Endodermal cell (in vitro differentiated cells): Measurements from ENCODE around the gene NNT. TPM values are rescaled to one million over a fixed set of nuclear protein-coding genes. Genes with fewer than 3 reads are reported as not detected.

ENCODE experiments used
- DNase-seq: peaks from one replicate; pipeline ENCODE4 v3.0.0-alpha.2; 2017
- H3K27ac ChIP-seq: 2 replicates; pipeline ENCODE4 v1.5.1; 2013; ENCODE audit warnings: mild to moderate bottlenecking, low read depth, low read length, moderate library complexity
- H3K27me3 ChIP-seq: 2 replicates; pipeline ENCODE4 v1.6.1; 2013; ENCODE audit warnings: mild to moderate bottlenecking, low read length, moderate library complexity; ENCODE audit not compliant: insufficient read depth, control insufficient read depth, poor library complexity, severe bottlenecking
- H3K36me3 ChIP-seq: 2 replicates; pipeline ENCODE4 v1.7.0; 2013; ENCODE audit warnings: mild to moderate bottlenecking, low read length, moderate library complexity; ENCODE audit not compliant: control insufficient read depth, insufficient read depth
- H3K4me1 ChIP-seq: one replicate; pipeline ENCODE4 v1.7.0; 2013; ENCODE audit warnings: low read length; ENCODE audit not compliant: control insufficient read depth, insufficient read depth
- H3K4me3 ChIP-seq: 2 replicates; pipeline ENCODE4 v1.5.1; 2013; ENCODE audit warnings: mild to moderate bottlenecking, low read length, moderate library complexity
- H3K9ac ChIP-seq: 2 replicates; pipeline ENCODE4 v1.6.1; 2013; ENCODE audit warnings: mild to moderate bottlenecking, low read length, moderate library complexity; ENCODE audit not compliant: poor library complexity, severe bottlenecking; ENCODE audit errors: extremely low read depth
- H3K9me3 ChIP-seq: 2 replicates; pipeline ENCODE4 v1.6.1; 2013; ENCODE audit warnings: mild to moderate bottlenecking, low read length, moderate library complexity; ENCODE audit not compliant: control insufficient read depth
- H3K27ac Mint-ChIP-seq: 2 replicates; pipeline ENCODE4 v1.8.0; 2020; ENCODE audit warnings: mixed read lengths
- H3K27me3 Mint-ChIP-seq: 2 replicates; pipeline ENCODE4 v1.8.0; 2021; ENCODE audit warnings: mild to moderate bottlenecking, mixed read lengths; ENCODE audit not compliant: insufficient read depth
- H3K36me3 Mint-ChIP-seq: 2 replicates; pipeline ENCODE4 v1.8.0; 2020; ENCODE audit warnings: low read depth, mixed read lengths
- H3K4me1 Mint-ChIP-seq: 2 replicates; pipeline ENCODE4 v1.8.0; 2020; ENCODE audit warnings: mixed read lengths
- H3K4me3 Mint-ChIP-seq: 2 replicates; pipeline ENCODE4 v1.8.0; 2020; ENCODE audit warnings: mild to moderate bottlenecking, moderate library complexity, mixed read lengths
- H3K9me3 Mint-ChIP-seq: 2 replicates; pipeline ENCODE4 v1.8.0; 2020; ENCODE audit warnings: mild to moderate bottlenecking, mixed read lengths
- WGBS, 2 experiments: methylation state at CpG; one replicate each; pipeline versions ENCODE4 v1.1.5 to v1.1.7; 2013; ENCODE audit warnings: missing lambda C conversion rate in 2 of 2, mixed read lengths in 1 of 2; ENCODE audit not compliant: insufficient coverage in 1 of 2, insufficient read length in 1 of 2; 5-methylcytosine and 5-hydroxymethylcytosine counted together
- total RNA-seq, 2 donors: library from RNA; stranded (reverse); fragmentation: NEBNext Ultra II Directional in 1 of 2; extraction: Animal tissue kit (Norgen Biotek cat#: 25700) in 1 of 2; gene quantifications; 2 replicates in 1 of 2; 3 replicates in 1 of 2; pipeline ENCODE4 v1.2.1, GENCODE V29; 2021
- TF ChIP-seq, protein P1 (sequence below): fragments of 200-600 bp; sonication (generic); conservative IDR thresholded peaks from 2 replicates; pipeline ENCODE4 v1.5.0; 2021; ENCODE audit warnings: antibody characterized with exemption, mild to moderate bottlenecking

The NNT gene
- total RNA-seq, 2 donors from 2014 or later: 27.5 to 27.9 TPM

DNA sequence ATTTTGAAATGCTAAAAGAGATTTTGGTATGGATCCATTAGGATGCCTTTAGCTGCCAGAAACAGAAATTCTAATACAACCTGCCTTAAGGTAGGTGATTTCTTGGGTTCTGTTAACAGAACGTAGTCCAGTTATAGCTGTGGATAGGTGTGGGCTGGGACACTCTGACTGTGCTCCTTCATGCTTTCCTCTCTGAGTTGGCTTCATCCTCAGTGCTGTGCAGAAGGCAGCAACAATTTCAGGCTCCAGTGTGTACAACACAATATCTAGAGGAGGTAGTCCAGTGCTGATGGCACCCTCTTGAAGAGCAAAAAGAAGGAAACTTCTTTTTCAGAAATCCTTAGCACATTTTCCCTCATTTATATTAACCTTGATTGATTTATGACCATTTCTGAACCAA lies 34.4 kb downstream of the NNT start:
- no peak overlapping the region for H3K9ac ChIP-seq
- Mint-ChIP-seq H3K36me3 (peaks cover 4% of the 10 kb centered on the region), H3K4me1 (peaks cover 2% of the 10 kb centered on the region), H3K27ac (no peak overlapping the region), H3K4me3 (no peak overlapping the region), H3K27me3 (no peaks in the 10 kb centered on the region), H3K9me3 (no peaks in the 10 kb centered on the region)
- no peak overlapping the region for H3K4me3 ChIP-seq
- no peak for DNase-seq
- no peaks in the 10 kb centered on the region for H3K27me3 ChIP-seq
- TF ChIP-seq, protein P1, sequence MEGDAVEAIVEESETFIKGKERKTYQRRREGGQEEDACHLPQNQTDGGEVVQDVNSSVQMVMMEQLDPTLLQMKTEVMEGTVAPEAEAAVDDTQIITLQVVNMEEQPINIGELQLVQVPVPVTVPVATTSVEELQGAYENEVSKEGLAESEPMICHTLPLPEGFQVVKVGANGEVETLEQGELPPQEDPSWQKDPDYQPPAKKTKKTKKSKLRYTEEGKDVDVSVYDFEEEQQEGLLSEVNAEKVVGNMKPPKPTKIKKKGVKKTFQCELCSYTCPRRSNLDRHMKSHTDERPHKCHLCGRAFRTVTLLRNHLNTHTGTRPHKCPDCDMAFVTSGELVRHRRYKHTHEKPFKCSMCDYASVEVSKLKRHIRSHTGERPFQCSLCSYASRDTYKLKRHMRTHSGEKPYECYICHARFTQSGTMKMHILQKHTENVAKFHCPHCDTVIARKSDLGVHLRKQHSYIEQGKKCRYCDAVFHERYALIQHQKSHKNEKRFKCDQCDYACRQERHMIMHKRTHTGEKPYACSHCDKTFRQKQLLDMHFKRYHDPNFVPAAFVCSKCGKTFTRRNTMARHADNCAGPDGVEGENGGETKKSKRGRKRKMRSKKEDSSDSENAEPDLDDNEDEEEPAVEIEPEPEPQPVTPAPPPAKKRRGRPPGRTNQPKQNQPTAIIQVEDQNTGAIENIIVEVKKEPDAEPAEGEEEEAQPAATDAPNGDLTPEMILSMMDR: no peak
- no peaks in the 10 kb centered on the region for H3K9me3 ChIP-seq
- H3K4me1 ChIP-seq: peaks cover 3% of the 10 kb centered on the region
- no peak overlapping the region for H3K27ac ChIP-seq
- peaks cover 11% of the 10 kb centered on the region for H3K36me3 ChIP-seq
- 93 to 100% methylated on average over 1 of the region's 1 CpG for WGBS, 2 experiments

DNA sequence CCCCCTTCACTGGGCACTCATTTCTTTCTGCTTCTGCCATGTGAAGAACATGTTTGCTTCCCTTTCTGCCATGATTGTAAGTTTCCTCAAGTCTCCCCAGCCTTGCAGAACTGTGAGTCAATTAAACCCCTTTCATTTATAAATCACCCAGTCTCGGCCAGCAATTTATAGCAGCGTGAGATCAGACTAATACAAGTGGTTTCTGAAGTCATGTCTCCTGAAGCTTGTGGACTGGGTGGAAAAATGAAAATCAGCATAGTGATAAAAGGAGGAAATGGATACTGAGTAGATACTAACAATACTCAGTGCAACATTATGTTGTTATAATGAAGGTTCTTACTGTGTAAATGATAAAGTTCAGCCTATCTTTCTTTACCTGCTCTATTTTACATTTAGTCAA lies 35.1 kb downstream of the NNT start:
- DNase-seq: no peak
- peaks cover 3% of the 10 kb centered on the region for H3K36me3 Mint-ChIP-seq

GRCh38 chr5:43638546-43638945 lies 35.6 kb downstream of the NNT start:
- H3K4me1 Mint-ChIP-seq: no peaks in the 10 kb centered on the region
- Histone ChIP-seq H3K36me3 (peaks cover 11% of the 10 kb centered on the region), H3K9ac (no peak overlapping the region), H3K27ac (no peak overlapping the region), H3K9me3 (no peaks in the 10 kb centered on the region), H3K27me3 (no peaks in the 10 kb centered on the region), H3K4me1 (no peaks in the 10 kb centered on the region), H3K4me3 (no peak overlapping the region)
- no peaks in the 10 kb centered on the region for H3K9me3 Mint-ChIP-seq
- no peak overlapping the region for H3K27ac Mint-ChIP-seq
- no peaks in the 10 kb centered on the region for H3K36me3 Mint-ChIP-seq
- no peak overlapping the region for H3K4me3 Mint-ChIP-seq
- H3K27me3 Mint-ChIP-seq: no peaks in the 10 kb centered on the region
- DNase-seq: no peak
- TF ChIP-seq, protein P1: no peak

More for the DNA sequence above, 35.1 kb downstream of the NNT start:
- Mint-ChIP-seq H3K4me1 (no peaks in the 10 kb centered on the region), H3K27ac (no peak overlapping the region), H3K27me3 (no peaks in the 10 kb centered on the region), H3K9me3 (no peaks in the 10 kb centered on the region), H3K4me3 (no peak overlapping the region)
- peaks cover 11% of the 10 kb centered on the region for H3K36me3 ChIP-seq
- TF ChIP-seq, protein P1: no peak
- H3K4me3 ChIP-seq: no peak overlapping the region
- 90% methylated on average over 2 of the region's 2 CpGs; no CpG with 5 or more reads in 1 of the 2 experiments for WGBS, 2 experiments
- H3K27ac ChIP-seq: no peak overlapping the region
- no peaks in the 10 kb centered on the region for H3K27me3 ChIP-seq
- H3K9me3 ChIP-seq: no peaks in the 10 kb centered on the region
- H3K9ac ChIP-seq: no peak overlapping the region
- no peaks in the 10 kb centered on the region for H3K4me1 ChIP-seq
